Mucosa of descending colon (tissue), 3 donors: ENCODE data around the gene CES4A. TPM values are rescaled to one million over a fixed set of nuclear protein-coding genes. Genes with fewer than 3 reads are reported as not detected.
"Not testable (repeated sequence)": the region's sequence is repeated elsewhere in the genome, so short reads cannot be mapped to it uniquely, and the experiment has no call there.

Source experiments
- ATAC-seq: fragments of 200-7000 bp; cut with Tn5 transposase; one replicate; pipeline ENCODE4 v1.9.1; 2020; ENCODE audit warnings: mild to moderate bottlenecking, moderate library complexity
- DNase-seq, 3 donors: peaks; one replicate each; pipeline ENCODE4 v3.0.0-alpha.2; 2020
- H3K36me3 ChIP-seq: fragments of 200-600 bp; one replicate; pipeline ENCODE4 v1.8.0; 2021; ENCODE audit warnings: low read depth, mild to moderate bottlenecking
- H3K4me1 ChIP-seq: fragments of 200-600 bp; one replicate; pipeline ENCODE4 v1.8.0; 2021; ENCODE audit warnings: low read depth, mild to moderate bottlenecking
- H3K4me3 ChIP-seq: fragments of 200-600 bp; one replicate; pipeline ENCODE4 v1.8.0; 2021; ENCODE audit warnings: mild to moderate bottlenecking
- H3K9me3 ChIP-seq: fragments of 200-600 bp; one replicate; pipeline ENCODE4 v1.8.0; 2021; ENCODE audit warnings: mild to moderate bottlenecking
- intact Hi-C, 2 donors: fragments of 100-400 bp; cut with DNase I in 1 of 2; cut with micrococcal nuclease in 1 of 2; formaldehyde crosslinking; loops; one replicate each; pipeline versions ENCODE4 v1.11.0 to v1.11.1; 2022; cut with DNase I, micrococcal nuclease
- total RNA-seq, 3 donors: library from RNA; stranded (reverse); fragmentation: NEBNext Ultra II Directional in 2 of 3; extraction: Animal tissue kit (Norgen Biotek cat#: 25700) in 2 of 3; gene quantifications; one replicate each; pipeline versions ENCODE4 v1.2.1 to v1.2.4, GENCODE V29; 2021 to 2023
- TF ChIP-seq, protein P1 (sequence below): fragments of 200-600 bp; IDR thresholded peaks from one replicate; pipeline ENCODE4 v1.8.0; 2022; ENCODE audit warnings: antibody characterized with exemption, mild to moderate bottlenecking
- donor health status: DM: no; HTN: no; CAD: no; lungs with moderate emphysema.
- donor health status: DM: no; HTN: no; CAD: no.
- donor health status: DM: no; HTN: yes; CAD: no.

Gene CES4A
- total RNA-seq, 3 donors from 2014 or later, result 6.3 to 10.1 (median 8.3) TPM

DNA sequence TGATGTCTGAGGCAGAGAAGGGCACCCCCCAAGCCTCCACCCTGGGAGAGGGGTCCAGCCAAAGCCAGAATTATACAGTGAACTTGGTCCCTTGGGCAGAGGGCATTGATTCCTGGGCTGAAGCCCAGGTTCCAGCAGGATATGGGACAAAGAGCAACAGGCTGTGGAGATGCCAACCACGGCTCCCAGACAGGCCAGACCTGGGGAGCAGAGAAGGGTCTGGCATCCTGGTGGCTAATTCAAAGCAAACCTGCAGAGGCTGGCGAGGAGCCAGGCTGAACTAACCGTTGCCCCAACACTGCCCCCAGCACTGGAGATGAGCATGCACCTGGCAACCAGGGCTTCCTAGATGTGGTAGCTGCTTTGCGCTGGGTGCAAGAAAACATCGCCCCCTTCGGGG lies 24.3 kb upstream of the CES4A start:
- no peak overlapping the region for H3K4me3 ChIP-seq
- H3K9me3 ChIP-seq, result no peaks in the 10 kb centered on the region
- intact Hi-C loops, result no loop called here
- DNase-seq (no peak), ATAC-seq (no peak)
- no peaks in the 10 kb centered on the region for H3K36me3 ChIP-seq
- TF ChIP-seq, protein P1, sequence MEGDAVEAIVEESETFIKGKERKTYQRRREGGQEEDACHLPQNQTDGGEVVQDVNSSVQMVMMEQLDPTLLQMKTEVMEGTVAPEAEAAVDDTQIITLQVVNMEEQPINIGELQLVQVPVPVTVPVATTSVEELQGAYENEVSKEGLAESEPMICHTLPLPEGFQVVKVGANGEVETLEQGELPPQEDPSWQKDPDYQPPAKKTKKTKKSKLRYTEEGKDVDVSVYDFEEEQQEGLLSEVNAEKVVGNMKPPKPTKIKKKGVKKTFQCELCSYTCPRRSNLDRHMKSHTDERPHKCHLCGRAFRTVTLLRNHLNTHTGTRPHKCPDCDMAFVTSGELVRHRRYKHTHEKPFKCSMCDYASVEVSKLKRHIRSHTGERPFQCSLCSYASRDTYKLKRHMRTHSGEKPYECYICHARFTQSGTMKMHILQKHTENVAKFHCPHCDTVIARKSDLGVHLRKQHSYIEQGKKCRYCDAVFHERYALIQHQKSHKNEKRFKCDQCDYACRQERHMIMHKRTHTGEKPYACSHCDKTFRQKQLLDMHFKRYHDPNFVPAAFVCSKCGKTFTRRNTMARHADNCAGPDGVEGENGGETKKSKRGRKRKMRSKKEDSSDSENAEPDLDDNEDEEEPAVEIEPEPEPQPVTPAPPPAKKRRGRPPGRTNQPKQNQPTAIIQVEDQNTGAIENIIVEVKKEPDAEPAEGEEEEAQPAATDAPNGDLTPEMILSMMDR, result no peak
- peaks cover 19% of the 10 kb centered on the region for H3K4me1 ChIP-seq

- H3K4me3 ChIP-seq, result no peak overlapping the region
- TF ChIP-seq, protein P1, result no peak
- no peaks in the 10 kb centered on the region for H3K9me3 ChIP-seq
- ATAC-seq (no peak), DNase-seq (no peak)
- H3K36me3 ChIP-seq, result no peaks in the 10 kb centered on the region
- no peaks in the 10 kb centered on the region for H3K4me1 ChIP-seq
- intact Hi-C loops, result no loop called here
Observed at GRCh38 chr16:66968847-66969246, 19.5 kb upstream of the CES4A start.

- Histone ChIP-seq H3K36me3 (no peaks in the 10 kb centered on the region), H3K4me3 (no peak overlapping the region), H3K9me3 (no peaks in the 10 kb centered on the region), H3K4me1 (no peaks in the 10 kb centered on the region)
- ATAC-seq (no peak), DNase-seq (no peak)
- TF ChIP-seq, protein P1, result no peak
- intact Hi-C loops, result loop anchor here in 1 of 2 donors (10.0 kb wide), 1 partner anchor 214 kb away; the partner anchor contains the start of gene MATCAP1
Observed at GRCh38 chr16:66970775-66971720, 17.3 kb upstream of the CES4A start.

DNA sequence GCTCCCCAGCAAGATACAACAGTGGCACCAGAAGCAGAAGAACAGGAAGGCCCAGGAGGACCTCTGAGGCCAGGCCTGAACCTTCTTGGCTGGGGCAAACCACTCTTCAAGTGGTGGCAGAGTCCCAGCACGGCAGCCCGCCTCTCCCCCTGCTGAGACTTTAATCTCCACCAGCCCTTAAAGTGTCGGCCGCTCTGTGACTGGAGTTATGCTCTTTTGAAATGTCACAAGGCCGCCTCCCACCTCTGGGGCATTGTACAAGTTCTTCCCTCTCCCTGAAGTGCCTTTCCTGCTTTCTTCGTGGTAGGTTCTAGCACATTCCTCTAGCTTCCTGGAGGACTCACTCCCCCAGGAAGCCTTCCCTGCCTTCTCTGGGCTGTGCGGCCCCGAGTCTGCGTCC lies 15.4 kb upstream of the CES4A start:
- TF ChIP-seq, protein P1, result no peak
- no peaks in the 10 kb centered on the region for H3K9me3 ChIP-seq
- H3K36me3 ChIP-seq, result peaks cover 3% of the 10 kb centered on the region
- intact Hi-C loops, result loop anchor here in 1 of 2 donors (10.0 kb wide), 1 partner anchor 212 kb away; the partner anchor contains the start of gene MATCAP1
- H3K4me3 ChIP-seq, result no peak overlapping the region
- H3K4me1 ChIP-seq, result peaks cover 5% of the 10 kb centered on the region
- DNase-seq (no peak), ATAC-seq (no peak)

DNA sequence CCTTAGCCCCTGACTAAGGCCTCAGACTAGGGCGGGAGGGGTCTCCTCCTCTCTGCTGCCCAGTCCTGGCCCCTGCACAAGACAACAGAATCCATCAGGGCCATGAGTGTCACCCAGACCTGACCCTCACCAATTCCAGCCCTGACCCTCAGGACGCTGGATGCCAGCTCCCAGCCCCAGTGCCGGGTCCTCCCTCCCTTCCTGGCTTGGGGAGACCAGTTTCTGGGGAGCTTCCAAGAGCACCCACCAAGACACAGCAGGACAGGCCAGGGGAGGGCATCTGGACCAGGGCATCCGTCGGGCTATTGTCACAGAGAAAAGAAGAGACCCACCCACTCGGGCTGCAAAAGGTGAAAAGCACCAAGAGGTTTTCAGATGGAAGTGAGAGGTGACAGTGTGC lies 14.7 kb upstream of the CES4A start:
- no peak overlapping the region for H3K4me3 ChIP-seq

DNA sequence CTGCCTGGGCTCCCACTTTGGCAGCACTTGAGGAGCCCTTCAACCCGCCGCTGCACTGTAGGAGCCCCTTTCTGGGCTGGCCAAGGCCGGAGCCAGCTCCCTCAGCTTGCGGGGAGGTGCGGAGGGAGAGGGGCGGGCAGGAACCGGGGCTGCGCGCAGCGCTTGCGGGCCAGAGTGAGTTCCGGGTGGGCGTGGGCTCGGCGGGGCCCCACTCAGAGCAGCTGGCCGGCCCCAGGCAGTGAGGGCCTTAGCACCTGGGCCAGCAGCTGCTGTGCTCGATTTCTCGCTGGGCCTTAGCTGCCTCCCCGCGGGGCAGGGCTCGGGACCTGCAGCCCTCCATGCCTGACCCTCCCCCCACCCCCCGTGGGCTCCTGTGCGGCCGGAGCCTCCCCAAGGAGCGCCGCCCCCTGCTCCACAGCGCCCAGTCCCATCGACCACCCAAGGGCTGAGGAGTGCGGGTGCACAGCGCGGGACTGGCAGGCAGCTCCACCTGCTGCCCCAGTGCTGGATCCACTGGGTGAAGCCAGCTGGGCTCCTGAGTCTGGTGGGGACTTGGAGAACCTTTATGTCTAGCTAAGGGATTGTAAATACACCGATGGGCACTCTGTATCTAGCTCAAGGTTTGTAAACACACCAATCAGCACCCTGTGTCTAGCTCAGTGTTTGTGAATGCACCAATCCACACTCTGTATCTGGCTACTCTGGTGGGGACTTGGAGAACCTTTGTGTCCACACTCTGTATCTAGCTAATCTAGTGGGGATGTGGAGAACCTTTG lies 14.0 kb upstream of the CES4A start:
- H3K9me3 ChIP-seq, ATAC-seq, H3K4me3 ChIP-seq, H3K36me3 ChIP-seq, H3K4me1 ChIP-seq, DNase-seq: not testable (repeated sequence)
- intact Hi-C loops, result loop anchor here in 1 of 2 donors (10.0 kb wide), 1 partner anchor 210 kb away; the partner anchor contains the start of gene MATCAP1

More for the DNA sequence above, 14.7 kb upstream of the CES4A start:
- intact Hi-C loops, result loop anchor here in 1 of 2 donors (10.0 kb wide), 1 partner anchor 211 kb away; the partner anchor contains the start of gene MATCAP1
- peaks cover 5% of the 10 kb centered on the region for H3K4me1 ChIP-seq
- DNase-seq, result no peak
- no peak for ATAC-seq
- peaks cover 3% of the 10 kb centered on the region for H3K36me3 ChIP-seq
- TF ChIP-seq, protein P1, result no peak
- no peaks in the 10 kb centered on the region for H3K9me3 ChIP-seq

- intact Hi-C loops, result loop anchor here in 1 of 2 donors (10.0 kb wide), 1 partner anchor 210 kb away; the partner anchor contains the start of gene MATCAP1
- ATAC-seq, H3K4me1 ChIP-seq, DNase-seq, H3K9me3 ChIP-seq, H3K4me3 ChIP-seq, H3K36me3 ChIP-seq: not testable (repeated sequence)
Observed at GRCh38 chr16:66974932-66975246, 13.5 kb upstream of the CES4A start.
